AG09309 (cell line): ENCODE results near the gene RBMS3.

Experiments
- DNase-seq: peaks from one replicate; pipeline ENCODE4 v3.0.0-alpha.2; 2010; ENCODE audit warnings: low read depth
- H3K4me3 ChIP-seq: 2 replicates; pipeline ENCODE4 v1.5.1; 2011; ENCODE audit warnings: mild to moderate bottlenecking, low read depth, low read length, moderate library complexity; ENCODE audit not compliant: control insufficient read depth
- CTCF ChIP-seq: IDR thresholded peaks from 2 replicates; pipeline ENCODE4 v1.5.1; 2011; ENCODE audit warnings: mild to moderate bottlenecking, low read depth, low read length, inconsistent platforms; ENCODE audit not compliant: insufficient read depth, control insufficient read depth; ENCODE audit errors: missing control alignments

RBMS3 gene

GRCh38 chr3:29503314-29503713 is 222.4 kb downstream of the RBMS3 start:
- no peak for DNase-seq
- H3K4me3 ChIP-seq, result no peak overlapping the region
- no peak for TF ChIP-seq CTCF

- no peak for DNase-seq
- TF ChIP-seq CTCF, result no peak
- H3K4me3 ChIP-seq, result no peak overlapping the region
These were observed 223.1 kb downstream of the RBMS3 start for GRCh38 chr3:29503958-29504357.

- DNase-seq, result no peak
- TF ChIP-seq CTCF, result no peak
- no peak overlapping the region for H3K4me3 ChIP-seq
These were observed 225.6 kb downstream of the RBMS3 start for GRCh38 chr3:29506502-29506901.

- no peak for DNase-seq
- no peak overlapping the region for H3K4me3 ChIP-seq
- TF ChIP-seq CTCF, result no peak
These were observed 230.8 kb downstream of the RBMS3 start for GRCh38 chr3:29511701-29512100.

- TF ChIP-seq CTCF, result no peak
- H3K4me3 ChIP-seq, result no peak overlapping the region
- no peak for DNase-seq
These were observed 231.8 kb downstream of the RBMS3 start for GRCh38 chr3:29512641-29513040.

GRCh38 chr3:29513236-29513635 is 232.4 kb downstream of the RBMS3 start:
- H3K4me3 ChIP-seq, result no peak overlapping the region
- no peak for DNase-seq
- TF ChIP-seq CTCF, result no peak

GRCh38 chr3:29514170-29514569 is 233.3 kb downstream of the RBMS3 start:
- no peak for TF ChIP-seq CTCF
- no peak for DNase-seq
- H3K4me3 ChIP-seq, result no peak overlapping the region
